Upper lobe of left lung (tissue), 6 donors: ENCODE results near the gene ZNF558. TPM values are rescaled to one million over a fixed set of nuclear protein-coding genes. Genes with fewer than 3 reads are reported as not detected.

ENCODE experiments used
- small RNA-seq, 4 donors: library from RNA; depleted of rRNA; stranded (forward); fragments of <200 nt; gene quantifications; one replicate each; pipeline ENCODE3, GENCODE V24; 2016
- total RNA-seq, 6 donors: library from RNA; depleted of rRNA in 4 of 6; stranded (reverse); fragments of >200 nt in 4 of 6; gene quantifications; one replicate each; pipeline versions ENCODE4 v1.1.0 to v1.2.1, GENCODE V29; 2016 to 2021
- donor health status: DM: no; HTN: no; CAD: no; lungs with moderate emphysema.
- donor health status: DM: no; HTN: yes; CAD: no; lungs with severe emphysema.

Gene ZNF558
- total RNA-seq, 6 donors from 2014 or later = 18.2 to 36.8 (median 25.7) TPM

Small RNAs within 50 kb of the gene (small RNA-seq; reads per million reads assigned to genes)
- gene AC012616.1 = 0 reads per million in 4 donors

Other genes with a start within 250 kb of the ZNF558 start
- gene ADAMTS10, start 221.6 kb downstream of the ZNF558 start, total RNA-seq = 100 to 1,000 TPM in 1 of 6 donors, 10 to 100 TPM in 5; 11.9 to 103 (median 19.8) TPM
- not detected for gene NFILZ, start 201.7 kb downstream of the ZNF558 start, total RNA-seq
- not detected for gene ACTL9, start 133.5 kb downstream of the ZNF558 start, total RNA-seq
- gene OR2Z1, start 110.7 kb downstream of the ZNF558 start, total RNA-seq = not detected
- not detected for gene MBD3L1, start 73 bp upstream of the ZNF558 start, total RNA-seq
- gene MUC16, start 178.1 kb upstream of the ZNF558 start, total RNA-seq = 10 to 100 TPM in 1 of 6 donors, 1 to 10 TPM in 2, under 1 TPM in 3; 0.15 to 24.7 (median 0.82) TPM